LHCN-M2 (cell line): Measurements from ENCODE around the gene CST3. TPM values are rescaled to one million over a fixed set of nuclear protein-coding genes. Genes with fewer than 3 reads are reported as not detected.
A peak's percentile ranks its signal among the peaks of the same experiment; 100 is the strongest.
"Not testable (repeated sequence)": the region's sequence is repeated elsewhere in the genome, so short reads cannot be mapped to it uniquely, and the experiment has no call there.

Source experiments
- DNase-seq: peaks from one replicate; pipeline ENCODE4 v3.0.0-alpha.2; 2012; ENCODE audit warnings: low read depth
- total RNA-seq: library from RNA; depleted of rRNA; stranded (reverse); fragments of >200 nt; gene quantifications from 2 replicates; pipeline ENCODE4 v1.2.3, GENCODE V29; 2014

The CST3 gene
- total RNA-seq, 1 experiment from 2014 or later: 431 TPM

DNA sequence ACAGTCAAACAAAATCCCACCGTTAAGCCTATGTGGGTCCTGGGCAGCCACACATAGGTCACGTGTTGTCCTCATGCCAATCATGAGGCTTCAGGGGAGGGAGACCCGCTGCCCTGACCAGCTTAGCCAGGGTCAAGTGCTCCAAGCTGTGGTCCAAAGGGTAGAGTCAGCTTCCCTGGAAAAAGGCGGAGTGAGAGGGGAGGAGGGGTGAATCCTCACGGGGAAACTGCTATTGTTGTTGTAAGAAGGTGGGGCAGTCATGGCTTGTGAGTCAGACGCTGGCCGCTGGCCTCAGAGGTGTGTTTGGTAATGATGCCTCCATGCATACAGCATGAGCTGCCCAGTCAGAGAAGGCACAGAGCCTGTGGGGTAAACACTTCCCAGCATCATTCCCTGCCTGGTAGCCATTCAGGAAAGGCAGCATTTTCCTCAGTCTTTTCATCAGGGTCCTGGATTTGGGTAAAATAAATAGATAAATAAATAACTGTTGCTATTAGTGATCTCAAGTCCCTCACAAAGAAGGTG is 8.7 kb downstream of the CST3 start:
- DNase-seq: peak; percentile 89

DNA sequence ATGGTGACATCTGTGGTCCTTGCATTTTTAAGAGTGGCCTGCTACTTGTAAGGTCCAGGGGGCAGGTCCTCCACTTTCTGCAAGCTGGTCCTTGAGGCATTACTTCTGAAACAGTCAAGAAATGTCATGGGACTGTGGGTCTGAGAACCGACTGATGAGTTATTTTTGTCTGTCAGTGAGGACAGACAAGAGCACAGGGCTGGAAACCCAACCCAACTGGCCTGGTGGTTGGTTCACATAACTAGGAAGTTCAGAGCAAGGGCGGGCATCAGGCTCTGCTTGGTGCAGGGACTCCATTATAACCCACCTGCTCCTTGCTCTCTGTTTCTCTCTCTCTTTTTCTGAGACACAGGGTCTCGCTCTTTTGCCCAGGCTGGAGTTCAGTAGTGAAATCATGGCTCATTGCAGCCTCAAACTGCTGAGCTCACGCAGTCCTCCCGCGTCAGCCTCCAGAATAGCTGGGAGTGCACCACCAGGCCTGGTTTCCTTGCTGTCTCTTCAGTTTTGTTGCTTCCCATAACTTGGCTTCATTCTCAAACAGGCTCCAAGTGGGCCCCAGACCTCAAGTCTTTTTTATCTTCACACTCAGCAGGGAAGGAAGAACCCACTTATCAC is 9.2 kb downstream of the CST3 start:
- DNase-seq: peak; percentile 32

DNA sequence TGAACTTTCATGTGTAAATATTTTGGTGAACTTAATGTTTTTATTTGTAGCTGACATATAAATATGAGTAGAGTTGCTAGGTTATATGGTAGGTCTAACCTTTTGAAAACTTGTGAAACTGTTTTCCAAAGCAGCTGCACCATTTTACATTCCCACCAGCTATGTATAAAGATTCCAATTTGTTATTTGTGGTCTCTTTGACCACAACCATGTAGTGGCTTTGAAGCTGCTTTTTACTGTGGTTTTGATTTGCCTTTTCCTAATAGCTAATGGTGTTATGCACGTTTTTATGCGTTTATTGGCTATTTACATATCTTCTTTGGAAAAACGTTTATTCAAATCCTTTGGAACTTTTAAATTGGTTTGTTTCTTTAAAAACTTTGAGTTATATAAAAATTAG is 10.3 kb downstream of the CST3 start:
- DNase-seq: peak; percentile 84

DNA sequence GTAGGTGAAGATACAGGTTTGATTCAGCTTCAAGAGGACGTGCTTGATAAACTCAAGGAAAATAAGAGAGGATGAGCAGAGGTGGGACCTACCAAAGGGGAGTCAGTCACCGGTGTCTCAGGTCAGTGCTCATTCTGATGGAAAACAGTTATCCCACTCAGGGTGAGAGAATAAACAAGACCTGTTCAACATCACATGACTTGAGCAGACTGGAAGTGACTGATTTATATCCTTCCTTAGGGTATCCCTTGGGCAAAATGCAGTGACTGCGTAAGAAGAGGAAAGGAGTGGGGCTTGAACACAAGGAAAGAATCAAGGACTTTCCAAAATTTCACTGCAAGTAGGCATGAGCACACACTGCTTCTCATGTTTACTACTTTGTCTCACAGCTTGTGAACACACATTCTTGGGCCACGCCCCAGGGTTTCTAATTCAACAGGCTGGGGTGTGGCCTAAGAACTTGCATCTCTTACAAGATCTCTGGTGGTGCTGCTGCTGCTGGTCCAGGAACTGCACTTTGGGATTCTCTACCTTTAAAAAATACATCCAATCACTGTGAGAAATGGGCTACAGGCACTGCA is 11.6 kb downstream of the CST3 start:
- DNase-seq: peak; percentile 54

DNA sequence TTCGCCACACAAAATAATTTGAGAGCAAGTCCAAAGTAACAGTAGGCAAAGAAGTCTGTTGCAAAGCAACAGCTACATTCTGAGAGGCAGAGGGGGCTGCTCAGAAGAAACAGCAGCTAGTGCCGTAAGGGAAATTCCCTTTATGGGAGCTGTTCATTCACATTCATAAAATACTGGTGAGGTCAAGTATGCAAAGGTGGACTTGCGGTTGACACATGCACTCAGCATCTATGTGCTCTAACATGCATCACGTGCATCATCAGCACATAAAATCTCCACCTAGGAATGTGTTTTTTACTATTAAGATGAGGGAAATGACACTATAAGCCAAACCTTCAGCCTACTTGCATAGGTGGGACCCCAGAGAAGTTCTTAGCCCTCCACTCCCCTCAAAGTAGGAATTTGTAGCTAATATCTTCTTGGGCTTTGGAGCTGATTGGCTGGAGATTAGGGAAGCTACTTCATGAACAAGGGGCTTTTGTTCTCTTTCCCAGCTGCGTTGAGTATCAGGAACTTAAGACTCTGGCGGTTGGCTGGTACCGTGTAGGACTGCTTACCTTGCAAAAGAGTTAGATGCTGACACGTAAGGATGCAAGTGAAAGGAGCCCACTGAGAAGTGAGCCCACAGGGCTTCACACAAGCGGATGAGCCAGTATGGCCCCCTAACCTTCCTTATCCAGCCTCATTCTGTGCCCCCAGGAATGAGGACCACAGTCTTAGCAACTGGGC is 12.4 kb downstream of the CST3 start:
- no peak for DNase-seq

DNA sequence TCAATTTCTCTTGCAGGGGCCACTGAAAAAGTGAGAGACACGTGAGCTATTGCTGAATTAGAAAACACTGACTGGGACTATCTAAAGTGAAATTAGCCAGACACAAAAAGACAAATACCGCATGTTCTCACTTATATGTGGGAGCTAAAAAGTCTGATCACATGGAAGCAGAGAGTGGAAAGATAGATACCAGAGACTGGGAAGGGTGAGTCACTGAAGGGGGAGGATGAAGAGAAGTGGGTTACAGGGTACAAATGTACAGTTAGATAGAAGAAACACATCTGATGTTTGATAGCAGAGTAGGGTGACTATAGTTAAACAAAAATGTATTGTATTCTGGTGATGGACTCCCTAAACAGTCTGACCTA is 13.4 kb downstream of the CST3 start:
- DNase-seq: peak; percentile 56

DNA sequence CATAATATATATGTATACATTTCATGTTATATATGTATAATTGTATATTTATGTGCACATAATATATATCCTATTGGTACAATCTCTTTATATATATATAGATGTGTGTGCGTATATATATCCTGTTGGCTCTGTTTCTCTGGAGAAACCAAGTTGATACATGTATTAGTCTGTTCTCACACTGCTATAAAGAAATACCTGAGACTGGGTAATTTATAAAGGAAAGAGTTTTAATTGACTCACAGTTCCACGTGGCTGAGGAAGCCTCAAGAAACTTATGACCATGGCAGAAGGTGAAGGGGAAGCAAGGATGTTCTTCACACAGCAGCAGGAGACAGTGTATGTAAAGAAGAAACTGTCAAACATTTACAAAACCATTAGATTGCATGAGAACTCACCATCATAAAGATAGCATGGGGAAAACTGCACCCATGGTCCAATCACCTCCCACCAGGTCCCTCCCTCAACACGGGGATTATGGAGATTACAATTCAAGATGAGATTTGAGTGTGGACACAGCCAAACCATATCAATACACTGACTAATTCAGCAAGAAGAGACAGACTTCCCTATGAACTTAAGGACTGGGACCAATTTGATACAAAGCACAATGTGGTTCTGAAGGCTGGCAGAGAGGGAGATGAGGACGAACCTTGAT is 14.0 kb downstream of the CST3 start:
- no peak for DNase-seq

DNA sequence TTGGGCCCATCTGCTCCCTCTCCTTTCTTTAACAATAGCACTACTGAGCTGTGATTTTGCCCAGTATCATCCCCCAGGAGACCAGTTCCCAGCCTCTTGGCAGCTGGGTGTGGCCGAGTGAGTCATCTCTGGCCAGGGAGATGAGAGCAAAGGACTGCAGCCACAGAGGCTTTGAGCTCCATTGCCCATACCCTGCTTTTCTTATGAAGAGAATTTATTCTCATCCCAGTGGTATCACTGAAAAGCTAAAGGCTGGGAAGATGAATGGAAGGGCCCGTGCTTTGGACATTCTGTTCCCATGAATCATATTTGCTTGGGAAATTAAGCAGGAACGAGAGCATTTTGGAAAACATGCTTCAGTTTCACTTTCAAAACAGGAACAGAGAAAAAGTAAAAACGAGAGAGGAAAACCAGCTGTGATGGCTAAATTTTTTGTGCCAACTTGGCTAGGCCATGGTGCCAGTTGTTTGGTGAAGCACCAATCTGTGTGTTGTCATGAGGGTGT is 14.9 kb downstream of the CST3 start:
- DNase-seq: peak; percentile 99

DNA sequence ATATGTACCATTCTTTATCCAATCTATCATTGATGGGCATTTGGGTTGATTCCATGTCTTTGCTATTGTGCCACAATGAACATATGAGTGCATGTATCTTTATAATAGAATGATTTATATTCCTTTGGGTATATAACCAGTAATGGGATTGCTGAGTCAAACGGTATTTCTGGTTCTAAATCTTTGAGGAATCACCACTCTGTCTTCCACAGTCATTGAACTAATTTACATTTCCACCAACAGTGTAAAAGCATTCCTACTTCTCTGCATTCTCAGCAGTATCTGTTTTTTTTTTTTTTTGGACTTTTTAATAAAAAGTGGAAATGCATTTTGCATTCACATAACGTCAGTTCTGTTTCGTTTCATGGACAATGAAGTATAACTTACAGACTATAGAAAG is 15.4 kb downstream of the CST3 start:
- DNase-seq: not testable (repeated sequence)

DNA sequence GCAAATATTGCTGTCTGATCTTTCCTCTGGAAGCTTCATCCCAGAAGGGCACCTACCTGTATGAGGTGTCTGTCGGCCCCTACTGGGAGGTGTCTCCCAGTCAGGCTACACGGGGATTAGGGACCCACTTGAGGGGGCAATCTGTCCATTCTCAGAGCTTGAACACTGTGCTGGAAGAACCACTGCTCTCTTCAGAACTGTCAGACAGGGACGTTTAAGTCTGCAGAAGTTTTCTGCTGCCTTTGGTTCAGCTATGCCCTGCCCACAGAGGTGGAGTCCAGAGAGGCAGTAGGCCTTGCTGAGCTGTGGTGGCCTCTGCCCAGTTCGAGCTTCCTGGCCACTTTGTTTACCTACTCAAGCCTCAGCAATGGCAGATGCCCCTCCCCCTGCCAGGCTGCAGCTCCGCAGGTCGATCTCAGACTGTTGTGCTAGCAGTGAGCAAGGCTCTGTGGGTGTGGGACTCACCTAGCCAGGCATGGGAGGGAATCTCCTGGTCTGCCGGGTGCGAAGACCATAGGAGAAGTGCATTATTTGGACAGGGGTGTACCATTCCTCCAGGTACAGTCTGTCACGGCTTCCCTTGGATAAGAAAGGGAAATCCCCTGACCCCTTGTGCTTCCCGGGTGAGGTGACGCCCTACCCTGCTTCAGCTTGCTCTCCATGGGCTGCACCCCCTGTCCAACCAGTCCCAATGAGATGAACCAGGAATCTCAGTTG is 16.9 kb downstream of the CST3 start:
- DNase-seq: not testable (repeated sequence)

DNA sequence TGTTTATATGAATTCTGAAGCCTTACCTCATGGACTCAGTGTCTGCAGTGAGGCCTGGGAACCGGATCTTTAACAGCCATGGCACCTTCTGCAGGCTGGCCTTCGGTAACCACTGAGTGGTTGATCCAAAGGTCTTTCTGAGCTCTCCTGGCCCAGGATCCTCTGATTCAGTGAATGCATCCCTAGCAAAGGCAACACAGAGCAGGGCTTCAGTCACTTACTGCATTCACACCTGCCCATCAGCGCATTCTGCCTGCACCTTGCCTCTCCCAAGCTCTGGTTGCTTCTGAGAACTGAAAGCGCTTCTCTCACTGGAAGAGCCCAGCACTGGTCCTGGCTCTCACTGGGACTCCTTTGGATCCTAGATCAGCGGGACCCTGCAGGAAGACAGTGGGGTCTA is 23.6 kb downstream of the CST3 start:
- DNase-seq: no peak

DNA sequence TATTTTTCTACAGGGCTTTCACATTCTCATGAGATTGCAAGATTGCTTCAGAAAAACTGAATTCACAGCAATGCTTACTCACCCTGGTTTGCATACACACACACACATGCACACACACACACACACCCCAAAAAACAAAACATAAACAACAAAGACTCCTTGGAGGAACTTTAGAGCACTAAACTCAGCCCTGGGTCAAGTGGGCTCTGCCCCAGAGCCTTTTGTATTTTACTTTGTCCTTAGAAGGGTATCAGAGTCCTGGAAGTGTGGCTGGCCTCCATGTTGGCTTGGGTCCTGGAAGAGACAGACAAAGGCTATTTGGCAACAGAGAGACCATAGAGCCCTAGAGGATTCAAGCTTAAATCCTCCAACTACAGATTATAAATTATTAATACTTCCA is 24.1 kb downstream of the CST3 start:
- no peak for DNase-seq

DNA sequence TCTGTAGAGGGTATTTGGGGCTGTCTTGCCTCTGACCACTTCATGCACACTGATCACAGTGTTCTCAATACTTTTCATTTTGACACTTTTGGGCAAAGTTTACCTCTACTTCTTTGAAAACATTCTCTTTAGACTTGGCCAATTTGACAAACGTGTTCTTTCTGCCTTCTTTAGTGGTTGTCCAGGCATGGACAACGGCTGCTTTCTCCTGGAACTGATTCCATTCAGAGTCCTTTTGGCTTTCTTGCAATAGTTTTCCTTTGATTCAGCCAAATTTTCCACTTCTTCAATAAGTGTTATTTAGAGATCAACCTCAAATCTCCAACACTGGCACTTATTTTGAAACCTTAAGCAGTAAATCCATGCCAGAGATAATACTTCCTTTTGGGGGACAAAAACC is 25.4 kb downstream of the CST3 start:
- no peak for DNase-seq

DNA sequence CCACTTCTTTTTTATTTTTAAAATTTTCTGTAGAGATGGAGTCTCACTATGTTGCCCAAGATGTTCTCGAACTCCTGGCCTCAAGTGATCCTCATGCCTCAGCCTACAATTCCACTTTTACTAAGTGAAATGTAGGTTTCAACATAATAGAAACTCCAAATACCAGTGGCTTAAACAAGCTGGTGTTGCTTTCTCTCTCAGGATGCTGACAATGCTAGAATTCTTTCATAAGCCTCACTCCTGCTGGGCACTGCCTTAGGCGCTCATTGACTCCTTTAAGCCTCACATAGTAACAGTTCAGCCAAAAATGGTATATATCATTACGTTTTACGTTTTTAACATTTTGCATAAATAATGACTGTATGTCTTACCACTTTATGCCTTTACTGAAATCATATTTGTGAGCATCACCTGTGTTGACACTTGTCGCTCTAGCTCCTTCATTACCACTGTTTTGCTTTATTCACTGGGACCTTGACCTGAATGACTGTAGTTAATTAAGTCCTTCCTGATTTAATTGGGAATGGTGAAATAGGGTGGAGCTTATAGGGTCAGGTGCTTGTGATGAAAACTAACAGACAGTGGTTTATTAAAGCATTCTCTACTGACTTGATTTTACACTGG is 28.2 kb downstream of the CST3 start:
- DNase-seq: no peak

DNA sequence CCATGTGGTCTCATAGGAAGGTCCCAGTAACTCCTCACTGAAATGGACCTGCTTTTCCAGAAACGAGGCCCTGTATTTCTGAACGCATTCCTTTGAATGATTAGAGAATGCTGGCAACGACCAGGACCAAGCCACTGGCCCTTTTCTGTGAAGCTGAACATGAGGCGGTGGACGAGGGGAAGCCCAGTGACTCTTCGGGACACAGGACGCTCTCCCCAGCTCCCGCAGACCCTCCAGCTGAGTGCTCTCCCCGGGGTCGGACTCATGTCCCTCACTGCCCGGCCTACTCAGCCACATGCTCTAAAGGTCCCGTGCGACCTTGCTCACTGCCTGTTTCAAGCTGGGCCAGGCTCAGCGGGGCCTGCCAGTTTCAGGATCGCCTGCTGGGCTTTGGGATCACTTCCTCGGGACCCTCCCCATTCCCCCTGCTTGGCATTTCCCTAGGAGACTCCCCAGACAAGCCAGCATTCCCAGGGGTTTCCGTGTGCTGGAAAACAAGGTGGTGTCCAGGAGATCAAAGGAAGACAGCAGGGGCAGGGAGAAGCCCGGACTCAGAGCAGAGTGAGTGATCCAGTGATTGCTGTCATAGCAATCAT is 29.4 kb downstream of the CST3 start:
- no peak for DNase-seq

DNA sequence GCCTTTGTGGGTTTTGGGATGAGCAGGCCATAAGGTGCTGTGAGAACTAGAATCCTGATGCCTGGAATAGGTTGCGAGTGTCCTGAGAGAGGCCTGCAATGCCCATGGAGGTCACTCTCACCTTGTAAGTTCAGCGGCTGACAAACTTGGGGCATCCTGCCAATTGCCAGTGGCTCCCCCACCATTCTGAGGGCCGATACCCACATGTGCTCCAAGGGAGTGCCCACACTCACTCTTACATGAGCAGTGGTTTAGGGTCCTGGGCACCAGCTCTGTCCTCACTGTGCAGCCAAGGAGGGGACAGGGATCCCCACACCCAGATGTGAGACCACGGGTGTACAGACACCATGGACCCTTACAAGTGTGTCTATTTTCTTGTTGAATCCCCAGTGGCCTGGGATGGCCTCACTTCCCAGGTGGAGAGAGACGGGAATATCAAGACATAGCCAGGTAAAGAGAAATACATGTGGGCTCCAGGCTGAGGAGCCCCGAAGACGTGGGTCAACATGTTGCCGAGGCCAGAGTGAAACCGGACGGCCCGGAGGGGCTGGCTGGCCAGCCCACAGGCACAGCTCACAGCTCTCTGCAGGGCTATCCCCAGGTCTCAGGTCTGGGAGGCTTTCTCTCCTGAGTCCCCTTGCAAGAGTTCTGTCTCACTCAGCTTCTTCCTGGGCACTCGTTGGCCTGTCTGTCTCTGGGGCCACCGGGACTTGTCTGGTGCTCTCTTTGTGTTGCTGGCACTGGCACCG is 30.1 kb downstream of the CST3 start:
- DNase-seq: no peak

DNA sequence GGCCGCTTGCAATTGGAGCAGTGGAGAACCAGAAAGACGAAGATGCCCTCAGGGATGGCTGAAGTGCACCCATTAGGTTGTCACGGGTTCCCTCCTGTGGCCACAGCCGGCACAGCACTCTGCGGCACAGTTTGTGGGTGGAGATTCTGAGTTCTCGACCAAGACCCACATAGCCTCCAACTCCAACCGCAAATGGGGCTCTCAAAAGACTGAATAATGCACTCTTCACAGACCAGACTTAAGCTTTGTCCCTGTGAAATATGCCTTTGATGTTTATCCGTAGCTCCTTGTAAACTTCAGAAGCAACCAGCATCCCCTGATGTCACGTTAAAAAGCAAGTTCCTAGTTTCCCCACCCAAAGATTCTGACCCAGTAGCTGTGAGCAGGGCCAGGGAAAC is 31.1 kb downstream of the CST3 start:
- DNase-seq: peak; percentile 67

DNA sequence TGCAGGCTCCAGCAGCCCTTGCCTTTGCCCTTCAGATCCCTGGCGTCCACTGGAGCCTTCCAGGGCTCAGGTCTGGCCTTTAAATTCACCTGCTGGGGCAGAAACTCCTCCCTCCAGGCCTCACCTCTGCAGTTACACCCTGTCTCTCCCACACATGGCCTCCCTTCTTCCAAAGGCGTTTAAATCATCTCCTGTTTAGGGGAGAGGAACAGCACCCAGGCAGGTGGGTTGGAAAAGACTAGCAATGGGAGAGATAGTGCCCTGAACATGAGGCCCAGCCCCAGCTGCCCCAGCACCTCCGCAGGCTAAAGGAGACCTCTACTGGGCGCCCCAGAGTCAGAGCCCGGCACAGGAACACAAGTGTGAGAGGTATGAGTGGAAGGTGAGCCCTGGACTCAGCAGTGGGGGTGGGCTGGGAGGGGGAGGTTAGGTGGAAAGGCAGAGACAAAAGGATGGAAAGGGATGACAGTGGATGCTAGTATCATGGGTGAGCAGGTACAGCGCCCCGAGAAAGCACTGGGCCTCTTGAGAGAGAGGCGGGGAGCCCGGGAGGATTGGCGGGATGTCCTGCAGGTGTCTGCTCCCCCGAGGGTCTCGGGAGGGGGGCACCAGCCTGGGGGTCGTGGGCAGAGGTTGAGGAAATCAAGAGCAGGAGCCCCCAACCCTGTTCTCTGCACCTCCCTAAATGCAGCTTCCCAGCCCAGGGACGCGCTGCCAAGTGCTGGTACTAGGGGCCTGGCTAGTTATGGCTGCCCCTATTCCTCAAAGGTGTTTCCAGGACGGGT is 31.7 kb downstream of the CST3 start, which contains the start of gene CST9:
TSS of gene CST9 (minus strand) at position 51 of the 785 bp plus-strand sequence. CDS start 53 bp downstream, outside the sequence.
- no peak for DNase-seq

DNA sequence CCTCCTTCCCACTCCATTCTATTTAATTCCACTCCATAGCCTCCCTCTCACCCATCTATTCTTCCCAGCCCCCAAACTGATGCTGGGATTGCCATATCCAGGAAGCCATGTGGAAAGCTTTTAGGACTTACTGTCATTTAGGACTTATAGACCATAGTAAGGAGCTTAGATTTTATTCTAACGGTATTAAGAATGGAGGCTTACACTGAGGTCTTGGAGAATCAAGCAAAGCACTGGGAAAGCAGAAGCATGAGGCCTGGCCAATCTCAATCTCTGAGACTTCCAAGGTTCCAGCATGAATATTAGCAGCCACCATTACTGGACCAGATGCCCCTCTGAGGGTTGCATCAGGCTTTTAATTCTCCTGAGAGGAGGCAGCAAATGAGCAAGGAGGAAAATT is 33.4 kb downstream of the CST3 start:
- DNase-seq: no peak
